Germinal center (tissue), 1 donor: Measurements from ENCODE around the gene SYTL3.
A peak's percentile ranks its signal among the peaks of the same experiment; 100 is the strongest.
"Not testable (repeated sequence)": the region's sequence is repeated elsewhere in the genome, so short reads cannot be mapped to it uniquely, and the experiment has no call there.

Experiments used
- DNase-seq: peaks from one replicate; pipeline ENCODE4 v3.0.0; 2012; ENCODE audit warnings: mixed read lengths, low spot score

SYTL3 gene

DNA sequence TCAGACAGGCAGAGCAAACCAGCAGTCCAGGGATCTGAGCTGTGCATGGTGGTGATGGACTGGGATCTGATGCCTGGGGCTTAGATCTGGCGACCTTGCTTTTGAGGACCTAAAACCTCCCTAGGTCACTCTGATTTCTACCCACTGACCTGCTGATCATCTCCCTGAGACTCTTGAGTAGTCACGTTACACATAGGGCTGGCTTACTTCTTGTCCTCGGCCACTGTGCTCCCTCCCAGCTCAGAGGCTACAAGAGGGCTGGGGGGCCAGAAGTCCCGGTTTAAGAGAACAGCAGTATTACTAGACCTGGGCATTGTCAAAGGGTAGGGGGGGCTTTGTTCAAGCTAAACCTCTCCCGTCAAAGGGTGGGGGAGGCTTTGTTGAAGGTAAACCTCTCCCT lies 10.8 kb upstream of the SYTL3 start:
- no peak for DNase-seq

DNA sequence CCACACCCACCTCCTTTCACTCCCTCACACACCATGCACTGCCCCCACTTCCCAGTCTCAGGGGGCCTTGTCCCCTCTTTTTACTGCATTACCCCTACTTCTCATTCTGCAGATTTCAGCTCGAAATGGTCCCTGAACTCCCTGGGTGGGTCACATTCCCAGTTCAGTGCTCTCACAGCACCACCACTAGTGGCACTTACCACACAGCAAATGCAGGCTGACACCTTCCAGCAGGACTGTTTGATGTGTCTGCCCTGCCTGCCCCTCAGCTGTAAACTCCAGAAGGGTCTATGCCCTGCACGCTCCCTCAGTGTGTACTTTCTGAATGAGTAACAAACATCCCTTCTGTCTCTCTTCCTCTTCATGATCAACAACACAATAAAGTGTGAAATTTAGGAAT lies 9.3 kb upstream of the SYTL3 start:
- DNase-seq: no peak

DNA sequence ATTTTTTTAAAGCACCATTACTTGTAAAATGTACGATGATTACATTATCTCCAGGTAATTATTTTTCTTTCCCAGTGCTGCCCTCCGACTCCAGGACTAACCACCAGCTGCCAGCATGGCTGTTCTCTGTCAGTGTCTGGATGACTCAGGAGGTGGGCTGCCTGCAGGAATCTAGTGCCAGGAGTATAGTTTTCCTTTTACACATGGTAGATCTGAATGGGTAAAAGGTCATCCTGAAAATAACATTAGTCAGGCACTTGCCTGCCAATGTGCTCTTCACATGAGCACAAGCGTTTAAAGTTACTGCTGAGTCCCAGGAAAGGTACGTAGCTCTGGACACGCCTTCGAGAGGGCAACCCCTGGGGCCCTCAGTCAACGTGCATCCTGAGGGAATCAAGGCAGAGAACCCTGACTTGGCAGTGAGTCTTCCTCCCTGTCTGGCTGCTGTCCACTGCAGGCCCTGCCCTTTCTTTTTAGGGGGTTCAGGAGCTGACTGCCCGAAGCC lies 7.7 kb upstream of the SYTL3 start:
- no peak for DNase-seq

- DNase-seq: no peak
Observed at GRCh38 chr6:158643836-158644230, 6.0 kb upstream of the SYTL3 start.

GRCh38 chr6:158644231-158645063 lies 5.4 kb upstream of the SYTL3 start, which contains the start of gene DYNLT1:
Gene DYNLT1, minus strand, starts transcription at chr6:158644743. Its CDS starts 35 bp downstream, at chr6:158644708.
- peak; percentile 92 for DNase-seq

DNA sequence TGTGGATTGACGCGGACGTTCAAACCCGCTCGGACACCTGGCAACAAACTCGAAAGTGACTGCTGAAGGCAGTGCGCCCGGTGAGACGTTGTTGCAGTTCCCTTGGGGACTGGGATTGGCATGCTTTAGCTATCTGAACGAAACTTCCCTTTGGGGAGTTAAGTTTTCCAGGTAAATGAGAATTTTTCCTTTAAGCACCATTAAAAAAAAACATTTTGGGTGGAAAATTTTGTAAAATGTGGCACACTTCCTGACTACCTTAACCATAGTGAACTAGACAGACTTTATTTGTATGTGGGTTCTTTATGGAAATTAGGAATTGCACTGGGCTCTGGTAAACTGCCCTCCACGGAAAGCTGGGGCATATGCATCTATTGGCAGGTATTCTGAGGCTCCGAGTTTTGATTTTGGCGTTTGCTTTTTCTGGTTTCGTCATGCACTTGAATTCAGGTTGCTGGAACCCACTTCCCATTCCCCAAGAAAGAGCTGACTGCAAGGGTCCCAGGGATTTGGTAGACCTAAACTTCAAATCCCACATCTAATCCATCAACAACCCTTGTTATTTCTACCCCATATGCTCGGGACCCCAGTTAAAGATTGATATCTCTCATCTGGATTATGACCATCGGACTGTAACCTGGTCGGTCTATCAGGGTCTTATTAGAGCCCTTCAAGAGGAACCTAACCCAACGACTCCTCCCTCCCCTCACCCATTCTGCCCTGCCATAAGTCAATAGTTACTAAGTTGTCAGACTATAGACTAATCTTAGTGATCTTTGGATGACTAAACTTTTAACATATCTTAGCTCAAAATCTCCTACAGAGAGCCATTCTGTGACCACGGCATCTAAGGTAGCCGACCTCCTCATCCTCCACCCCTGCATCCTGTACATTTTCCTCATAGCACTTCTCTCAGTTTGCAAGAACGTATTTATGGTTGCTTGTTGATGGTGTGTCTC lies 4.5 kb upstream of the SYTL3 start:
- no peak for DNase-seq

GRCh38 chr6:158646023-158646910 lies 3.6 kb upstream of the SYTL3 start:
- DNase-seq: no peak

DNA sequence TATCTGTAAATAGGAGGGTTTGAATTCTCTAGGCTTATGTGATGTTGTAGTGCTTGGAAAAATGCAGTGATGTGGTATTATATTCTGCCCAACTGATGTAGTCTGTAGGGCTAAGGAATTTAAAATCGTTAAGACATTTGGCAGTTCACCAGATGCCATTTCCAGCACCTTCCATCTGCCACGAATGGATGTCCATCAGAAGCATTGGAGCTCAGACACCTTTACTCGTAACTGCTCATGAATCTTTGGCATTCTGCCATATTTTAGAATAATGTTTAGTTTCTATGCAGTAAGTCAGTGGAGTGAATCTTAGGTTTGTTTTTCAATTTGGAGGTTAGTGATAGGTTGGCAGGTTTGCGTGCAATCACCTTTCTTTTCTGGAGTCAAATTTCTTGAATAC lies 2.4 kb upstream of the SYTL3 start:
- no peak for DNase-seq

- DNase-seq: no peak
Observed at GRCh38 chr6:158648682-158649131, 1.1 kb upstream of the SYTL3 start.

DNA sequence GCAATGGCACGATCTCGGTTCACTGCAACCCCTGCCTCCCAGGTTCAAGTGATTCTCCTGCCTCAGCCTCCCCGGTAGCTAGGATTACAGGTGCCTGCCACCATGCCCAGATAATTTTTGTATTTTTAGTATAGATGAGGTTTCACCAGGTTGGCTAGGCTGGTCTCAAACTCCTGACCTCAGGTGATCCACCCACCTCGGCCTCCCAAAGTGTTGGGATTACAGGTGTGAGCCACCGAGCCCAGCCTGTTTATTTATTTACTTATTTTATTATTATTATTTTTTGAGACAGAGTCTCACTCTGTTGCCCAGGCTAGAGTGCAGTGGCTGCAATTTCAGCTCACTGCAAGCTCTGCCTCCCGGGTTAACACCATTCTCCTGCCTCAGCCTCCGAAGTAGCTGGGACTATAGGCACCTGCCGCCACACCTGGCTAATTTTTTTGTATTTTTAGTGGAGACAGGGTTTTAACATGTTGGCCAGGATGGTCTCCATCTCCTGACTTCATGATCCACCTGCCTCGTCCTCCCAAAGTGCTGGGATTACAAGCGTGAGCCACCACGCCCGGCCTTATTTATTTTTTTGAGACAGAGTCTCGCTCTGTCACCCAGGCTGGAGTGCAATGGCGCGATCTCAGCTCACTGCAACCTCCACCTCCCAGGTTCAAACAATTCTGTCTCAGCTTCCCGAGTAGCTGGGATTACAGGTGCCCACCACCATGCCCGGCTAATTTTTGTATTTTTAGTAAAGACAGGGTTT lies 2.3 kb downstream of the SYTL3 start:
- DNase-seq: not testable (repeated sequence)

DNA sequence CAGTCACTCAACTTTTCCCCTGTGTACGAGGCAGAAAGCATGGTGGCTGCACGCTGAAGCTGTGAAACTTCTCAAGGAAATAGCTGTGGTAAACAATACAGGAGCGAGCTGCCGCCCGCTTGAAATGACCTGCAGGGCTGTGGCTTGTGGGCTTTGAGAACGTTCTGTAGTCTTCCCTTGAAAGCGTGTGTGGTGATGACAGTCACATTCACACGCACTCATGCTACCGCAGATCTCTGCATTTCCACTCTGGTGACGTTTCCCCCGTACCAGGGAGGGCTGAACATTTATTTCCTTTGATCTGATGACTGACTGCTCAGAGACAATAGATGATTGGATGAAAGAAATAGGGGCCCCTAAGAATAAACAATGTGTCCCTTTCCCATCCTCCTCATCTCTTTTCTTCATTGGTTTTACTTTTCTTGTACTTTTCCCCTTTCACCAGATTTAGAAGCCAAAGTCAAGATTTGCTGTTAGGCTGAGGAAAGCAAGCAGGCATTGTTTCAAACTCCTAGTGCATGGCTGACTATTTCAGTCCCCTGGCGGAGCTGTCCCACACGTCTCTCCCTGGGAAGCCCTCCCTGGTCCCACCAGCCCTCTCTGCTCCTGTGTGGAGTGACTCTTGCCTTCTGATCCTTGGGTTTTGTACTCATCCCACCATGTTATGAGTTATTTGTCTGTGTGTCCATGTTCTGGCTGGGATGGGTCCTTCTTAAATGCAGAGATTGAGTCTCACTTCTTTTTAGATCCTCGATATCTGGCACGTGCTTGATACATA lies 3.9 kb downstream of the SYTL3 start:
- DNase-seq: no peak

GRCh38 chr6:158654498-158654897 lies 4.6 kb downstream of the SYTL3 start:
- no peak for DNase-seq

GRCh38 chr6:158654960-158655489 lies 5.2 kb downstream of the SYTL3 start:
- no peak for DNase-seq

DNA sequence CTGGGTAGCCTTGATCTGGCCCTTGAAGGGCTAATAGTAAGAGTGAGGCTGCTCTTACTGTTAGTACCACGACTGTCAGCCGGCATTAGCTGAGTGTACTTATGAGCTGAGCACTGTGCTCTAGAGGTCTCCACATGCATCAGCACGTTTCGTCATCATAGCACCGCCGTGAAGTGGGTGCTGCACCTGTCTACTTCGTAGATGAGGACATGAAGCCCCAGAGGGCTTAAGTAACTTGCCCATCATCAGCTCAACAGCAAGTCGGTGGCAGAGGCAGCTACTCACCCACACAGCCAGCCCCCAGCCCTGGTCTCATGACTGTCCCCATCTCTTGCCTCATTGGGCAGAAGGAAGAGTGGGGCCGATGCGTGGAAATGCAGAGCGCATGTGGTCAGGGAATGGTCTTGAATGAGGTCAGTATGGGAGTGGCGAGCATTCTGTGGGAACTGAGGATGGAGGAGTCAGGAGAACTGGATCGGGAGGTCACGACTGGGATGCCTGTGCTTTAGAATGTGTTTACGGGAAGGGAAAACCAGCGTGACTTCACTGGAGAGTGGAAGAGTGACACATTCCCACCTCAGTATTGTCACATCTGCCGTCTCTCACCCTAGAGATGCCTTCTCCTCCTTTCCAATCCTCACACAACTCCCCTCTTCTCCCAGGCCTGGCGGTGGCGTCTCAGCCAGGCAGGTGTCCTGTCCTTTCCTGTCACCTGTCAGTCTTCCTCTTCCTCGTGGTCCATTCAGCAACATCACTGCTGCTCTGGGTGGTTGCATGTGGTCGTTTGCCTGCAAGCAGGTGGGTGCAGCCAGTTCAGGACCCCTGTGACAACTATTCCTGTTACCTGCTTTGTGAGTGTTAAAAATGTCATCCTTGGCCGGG lies 6.0 kb downstream of the SYTL3 start:
- no peak for DNase-seq

DNA sequence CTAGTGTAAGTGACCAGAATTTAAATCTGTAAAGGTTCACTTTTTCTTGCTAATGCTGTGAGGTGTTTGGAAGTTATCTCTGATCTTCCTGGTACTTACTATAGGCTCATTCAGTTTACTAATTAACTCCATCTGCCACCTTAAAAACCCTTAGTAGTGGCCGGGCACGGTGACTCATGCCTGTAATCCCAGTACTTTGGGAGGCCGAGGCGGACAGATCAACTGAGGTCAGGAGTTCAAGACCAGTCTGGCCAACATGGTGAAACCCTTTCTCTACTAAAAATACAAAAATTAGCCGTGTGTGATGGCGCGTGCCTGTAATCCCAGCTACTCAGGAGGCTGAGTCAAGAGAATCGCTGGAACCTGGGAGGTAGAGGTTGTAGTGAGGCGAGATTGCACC lies 7.1 kb downstream of the SYTL3 start:
- not testable (repeated sequence) for DNase-seq

- DNase-seq: peak; percentile 65
Observed at GRCh38 chr6:158660333-158660754, 10.5 kb downstream of the SYTL3 start.

DNA sequence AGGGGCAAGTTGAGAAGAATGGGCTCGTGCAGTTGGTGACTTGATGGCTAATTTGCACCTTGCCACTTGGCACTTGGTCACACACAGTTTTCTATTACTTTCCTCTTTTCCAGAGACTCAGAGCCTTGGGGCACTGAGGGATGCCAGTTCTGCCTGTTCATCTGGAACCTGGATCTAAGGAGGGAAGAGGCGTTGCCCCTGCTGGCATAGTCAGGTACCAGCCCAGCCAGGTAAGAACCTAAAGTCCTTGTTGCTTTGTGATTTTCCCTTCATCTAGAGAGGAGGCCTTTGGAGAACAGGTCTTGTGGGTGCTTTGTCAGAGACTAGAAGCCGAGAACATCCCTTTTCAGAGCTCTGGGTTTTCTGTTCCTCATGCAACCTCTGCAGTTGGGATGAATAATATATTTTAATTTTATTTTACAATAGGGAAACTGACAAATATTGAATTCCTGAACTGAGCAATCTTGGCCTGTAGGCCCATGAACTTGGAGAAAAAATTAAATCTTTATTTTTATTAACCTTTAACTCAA lies 11.4 kb downstream of the SYTL3 start:
- no peak for DNase-seq

DNA sequence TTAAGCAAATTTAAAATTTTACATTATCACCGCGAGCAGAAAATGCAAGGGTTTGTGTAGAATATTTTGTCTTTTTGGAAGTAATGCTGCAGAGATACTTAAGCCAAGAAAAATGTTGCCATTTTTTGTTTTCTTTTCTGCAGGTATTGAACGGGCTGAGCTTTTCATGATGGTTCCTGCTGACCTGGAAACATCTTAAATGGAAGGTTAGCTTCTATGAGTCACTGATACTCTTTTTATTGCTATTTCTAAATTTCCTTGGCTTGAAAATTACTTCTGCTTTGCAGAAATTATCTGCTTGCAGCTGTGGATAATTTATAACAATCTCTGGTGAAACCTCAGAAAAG lies 12.7 kb downstream of the SYTL3 start:
- no peak for DNase-seq
